ENCODE data around the gene SLC25A34. TPM values are rescaled to one million over a fixed set of nuclear protein-coding genes. Genes with fewer than 3 reads are reported as not detected.
A peak's percentile ranks its signal among the peaks of the same experiment; 100 is the strongest.

SLC25A34 gene
- total and polyA plus RNA-seq, 10 of the 15 experiments (the other 5 are each of a cell fraction or from before 2014, with no cell fraction given): 0.02 to 1.6 (median 0.39) TPM

GRCh38 chr1:15696956-15697521 is 39.0 kb upstream of the SLC25A34 start (continued):
- TF ChIP-seq RUNX3 (IDR thresholded peaks at IDR 0.05; ENCODE audit: low read length) (peak; percentile 83), EZH2 (IDR thresholded peaks at IDR 0.05; ENCODE audit: borderline replicate concordance, control insufficient read depth, low read depth, low read length) (no peak), SMAD1 (IDR thresholded peaks at IDR 0.05; ENCODE audit: low read depth, partially characterized antibody) (no peak), NFYA (IDR thresholded peaks at IDR 0.05; ENCODE audit: borderline replicate concordance, low read depth, low read length) (no peak), POU2F2 (IDR thresholded peaks at IDR 0.05; ENCODE audit: borderline replicate concordance, low read depth, low read length) (peak; percentile 84; the same call in 2 of the 3 replicates), BCL11A (IDR thresholded peaks at IDR 0.05; ENCODE audit: low read depth, low read length) (peak; percentile 86), CEBPZ (IDR thresholded peaks at IDR 0.05; ENCODE audit: low read depth, low read length) (no peak), FOXK2 (IDR thresholded peaks at IDR 0.05) (no peak), STAT1 (conservative IDR thresholded peaks at IDR 0.05) (peak; percentile 11; the same call in 1 of the 2 replicates), RAD51 (IDR thresholded peaks at IDR 0.05) (no peak), STAT3 (IDR thresholded peaks at IDR 0.05; ENCODE audit: low read depth, low read length) (0 out of 2 replicates have a peak, but pooled peaks have one; percentile 76), E2F8 (IDR thresholded peaks at IDR 0.05; ENCODE audit: low read depth, partially characterized antibody) (peak; percentile 18), SRF (IDR thresholded peaks at IDR 0.05; ENCODE audit: low read depth in 2 of 2, low read length in 2 of 2) (peak; percentile 98), MXI1 (IDR thresholded peaks at IDR 0.05; ENCODE audit: low read depth, low read length) (peak; percentile 84; the same call in 1 of the 2 replicates), MAX (IDR thresholded peaks at IDR 0.05; ENCODE audit: low read depth, low read length) (peak; percentile 38; the same call in 1 of the 2 replicates), ZNF207 (IDR thresholded peaks at IDR 0.05; ENCODE audit: borderline replicate concordance) (no peak), CUX1 (IDR thresholded peaks at IDR 0.05; ENCODE audit: insufficient replicate concordance, low read depth, low read length) (no peak), CHD2 (IDR thresholded peaks at IDR 0.05; ENCODE audit: borderline replicate concordance, low read depth, low read length) (peak; percentile 85)

Measured in GM12878 (cell line).